ENCODE data around the gene ABCD1.

The ABCD1 gene

GRCh38 chrX:153793291-153793690 lies 68.6 kb downstream of the ABCD1 start:
- DNase-seq (no peak), ATAC-seq (no peak)

All from stimulated activated naive CD8-positive, alpha-beta T cell treated with anti-CD3 and anti-CD28 coated beads, Interleukin-15, Interleukin-2, amounts not matched to agents 100 U/mL and 50 U/mL, for 24 hours (primary cell).